Rectal smooth muscle tissue (tissue), 1 donor: Measurements from ENCODE around the gene RRAGD.

Experiments used
- H3K27ac ChIP-seq: one replicate; pipeline ENCODE4 v1.7.0; 2013; ENCODE audit warnings: low read depth, low read length, inconsistent platforms
- H3K27me3 ChIP-seq: one replicate; pipeline ENCODE4 v1.7.0; 2013; ENCODE audit warnings: low read length; ENCODE audit not compliant: control insufficient read depth, insufficient read depth
- H3K36me3 ChIP-seq: one replicate; pipeline ENCODE4 v1.7.0; 2013; ENCODE audit warnings: low read length; ENCODE audit not compliant: control insufficient read depth, insufficient read depth
- H3K4me1 ChIP-seq: one replicate; pipeline ENCODE4 v1.7.0; 2013; ENCODE audit warnings: low read length; ENCODE audit not compliant: control insufficient read depth, insufficient read depth
- H3K4me3 ChIP-seq: one replicate; pipeline ENCODE4 v1.7.0; 2013; ENCODE audit warnings: low read length
- H3K9ac ChIP-seq: one replicate; pipeline ENCODE4 v1.7.0; 2013; ENCODE audit warnings: low read length

RRAGD gene

GRCh38 chr6:89434150-89434499 is 22.1 kb upstream of the RRAGD start:
- Histone ChIP-seq H3K9ac (no peak overlapping the region), H3K4me1 (no peaks in the 10 kb centered on the region), H3K27ac (no peak overlapping the region), H3K27me3 (no peaks in the 10 kb centered on the region), H3K4me3 (peak overlapping the region; percentile 74), H3K36me3 (no peaks in the 10 kb centered on the region)

GRCh38 chr6:89433252-89434149 is 21.4 kb upstream of the RRAGD start:
- no peaks in the 10 kb centered on the region for H3K27me3 ChIP-seq
- no peak overlapping the region for H3K9ac ChIP-seq
- peak overlapping the region; percentile 74 for H3K4me3 ChIP-seq
- H3K27ac ChIP-seq: no peak overlapping the region
- H3K36me3 ChIP-seq: no peaks in the 10 kb centered on the region
- H3K4me1 ChIP-seq: no peaks in the 10 kb centered on the region

GRCh38 chr6:89432875-89433251 is 20.8 kb upstream of the RRAGD start, which contains the start of gene ANKRD6:
ANKRD6 (plus strand) TSS chr6:89433152; CDS start chr6:89566977, 133,825 bp downstream.
- Histone ChIP-seq H3K27ac (no peak within 1 kb of the TSS), H3K27me3 (no peaks in the 10 kb centered on the region), H3K4me3 (peak within 1 kb of the TSS; percentile 74), H3K4me1 (no peaks in the 10 kb centered on the region), H3K36me3 (no peaks in the 10 kb centered on the region), H3K9ac (no peak within 1 kb of the TSS)

GRCh38 chr6:89430201-89430962 is 18.3 kb upstream of the RRAGD start:
- H3K4me3 ChIP-seq: no peak overlapping the region
- no peak overlapping the region for H3K27ac ChIP-seq
- H3K9ac ChIP-seq: no peak overlapping the region
- no peaks in the 10 kb centered on the region for H3K4me1 ChIP-seq
- no peaks in the 10 kb centered on the region for H3K36me3 ChIP-seq
- no peaks in the 10 kb centered on the region for H3K27me3 ChIP-seq

GRCh38 chr6:89416796-89417195 is 4.7 kb upstream of the RRAGD start:
- Histone ChIP-seq H3K27ac (no peak overlapping the region), H3K4me3 (no peak overlapping the region), H3K27me3 (no peaks in the 10 kb centered on the region), H3K9ac (no peak overlapping the region), H3K4me1 (no peaks in the 10 kb centered on the region), H3K36me3 (no peaks in the 10 kb centered on the region)

- no peak overlapping the region for H3K27ac ChIP-seq
- H3K4me1 ChIP-seq: no peaks in the 10 kb centered on the region
- H3K27me3 ChIP-seq: no peaks in the 10 kb centered on the region
- no peak overlapping the region for H3K9ac ChIP-seq
- H3K36me3 ChIP-seq: no peaks in the 10 kb centered on the region
- no peak overlapping the region for H3K4me3 ChIP-seq
Measured at GRCh38 chr6:89415185-89415584, 3.1 kb upstream of the RRAGD start.

- H3K27me3 ChIP-seq: no peaks in the 10 kb centered on the region
- no peak overlapping the region for H3K9ac ChIP-seq
- H3K4me3 ChIP-seq: no peak overlapping the region
- H3K4me1 ChIP-seq: no peaks in the 10 kb centered on the region
- H3K36me3 ChIP-seq: no peaks in the 10 kb centered on the region
- H3K27ac ChIP-seq: no peak overlapping the region
Measured at GRCh38 chr6:89414215-89414614, 2.1 kb upstream of the RRAGD start.

- Histone ChIP-seq H3K27me3 (no peaks in the 10 kb centered on the region), H3K9ac (no peak overlapping the region), H3K27ac (no peak overlapping the region), H3K36me3 (no peaks in the 10 kb centered on the region), H3K4me1 (no peaks in the 10 kb centered on the region), H3K4me3 (peak overlapping the region; percentile 86)
Measured at GRCh38 chr6:89413006-89413400, 930 bp upstream of the RRAGD start.

- Histone ChIP-seq H3K36me3 (no peaks in the 10 kb centered on the region), H3K27ac (peak overlapping the region; percentile 45), H3K9ac (peak overlapping the region; percentile 11), H3K27me3 (no peaks in the 10 kb centered on the region), H3K4me3 (peak overlapping the region; percentile 86), H3K4me1 (no peaks in the 10 kb centered on the region)
Measured at GRCh38 chr6:89411145-89412070, 665 bp downstream of the RRAGD start.

GRCh38 chr6:89410788-89411144 is 1.3 kb downstream of the RRAGD start:
- H3K36me3 ChIP-seq: no peaks in the 10 kb centered on the region
- no peaks in the 10 kb centered on the region for H3K4me1 ChIP-seq
- peak overlapping the region; percentile 86 for H3K4me3 ChIP-seq
- no peaks in the 10 kb centered on the region for H3K27me3 ChIP-seq
- H3K27ac ChIP-seq: no peak overlapping the region
- no peak overlapping the region for H3K9ac ChIP-seq

GRCh38 chr6:89410231-89410761 is 1.8 kb downstream of the RRAGD start:
- H3K4me3 ChIP-seq: no peak overlapping the region
- no peaks in the 10 kb centered on the region for H3K36me3 ChIP-seq
- H3K4me1 ChIP-seq: no peaks in the 10 kb centered on the region
- no peak overlapping the region for H3K27ac ChIP-seq
- H3K27me3 ChIP-seq: no peaks in the 10 kb centered on the region
- no peak overlapping the region for H3K9ac ChIP-seq
